Keratinocyte (primary cell): ENCODE measurements around the gene FNDC10. TPM values are rescaled to one million over a fixed set of nuclear protein-coding genes. Genes with fewer than 3 reads are reported as not detected.

ENCODE experiments used
- DNase-seq: peaks from one replicate; pipeline ENCODE4 v3.0.0-alpha.2; 2011; ENCODE audit warnings: low read depth, missing footprints, low spot score
- FAIRE-seq: peaks from 2 replicates; lab custom pipeline; 2011; peaks lifted over from hg19 to GRCh38; lab: Jason Lieb, UNC
- H2AFZ ChIP-seq: 2 replicates; pipeline ENCODE4 v1.6.0; 2012; ENCODE audit warnings: low read length, control low read depth, inconsistent platforms; ENCODE audit not compliant: control insufficient read depth
- H3K27ac ChIP-seq: 2 replicates; pipeline ENCODE4 v1.5.1; 2011; ENCODE audit warnings: low read length; ENCODE audit not compliant: control insufficient read depth, insufficient read depth
- H3K27me3 ChIP-seq: 3 replicates; pipeline ENCODE4 v1.6.0; 2011; ENCODE audit warnings: low read length; ENCODE audit not compliant: control insufficient read depth, insufficient read depth; ENCODE audit errors: extremely low read depth
- H3K36me3 ChIP-seq, 2 experiments: 2 replicates in 1 of 2; 3 replicates in 1 of 2; pipeline ENCODE4 v1.5.1; 2011; ENCODE audit warnings: low read length in 2 of 2, mild to moderate bottlenecking in 1 of 2; ENCODE audit not compliant: control insufficient read depth in 2 of 2, insufficient read depth in 2 of 2; ENCODE audit errors: extremely low read depth in 1 of 2
- H3K4me1 ChIP-seq: 3 replicates; pipeline ENCODE4 v1.5.1; 2011; ENCODE audit warnings: low read length; ENCODE audit not compliant: control insufficient read depth, insufficient read depth; ENCODE audit errors: extremely low read depth
- H3K4me2 ChIP-seq: 3 replicates; pipeline ENCODE4 v1.6.0; 2011; ENCODE audit warnings: low read depth, low read length; ENCODE audit not compliant: control insufficient read depth, insufficient read depth; ENCODE audit errors: extremely low read depth
- H3K4me3 ChIP-seq, 3 experiments: fragments of 200-600 bp in 1 of 3; sonication (generic) in 1 of 3; 2 replicates in 2 of 3; 3 replicates in 1 of 3; pipeline ENCODE4 v1.5.1; 2011 to 2016; ENCODE audit warnings: low read length in 3 of 3, mild to moderate bottlenecking in 3 of 3, control low read depth in 2 of 3, inconsistent platforms in 1 of 3, low read depth in 1 of 3, mixed read lengths in 1 of 3, mixed run types in 1 of 3, moderate library complexity in 1 of 3; ENCODE audit not compliant: control insufficient read depth in 2 of 3, insufficient read depth in 2 of 3; ENCODE audit errors: extremely low read depth in 1 of 3
- H3K79me2 ChIP-seq: 2 replicates; pipeline ENCODE4 v1.6.0; 2012; ENCODE audit warnings: low read length; ENCODE audit not compliant: control insufficient read depth, insufficient read depth
- H3K9ac ChIP-seq: 3 replicates; pipeline ENCODE4 v1.6.0; 2011; ENCODE audit warnings: low read length; ENCODE audit not compliant: control insufficient read depth, insufficient read depth; ENCODE audit errors: extremely low read depth
- H3K9me1 ChIP-seq: 3 replicates; pipeline ENCODE4 v1.6.0; 2011; ENCODE audit warnings: low read length; ENCODE audit not compliant: control insufficient read depth, insufficient read depth; ENCODE audit errors: extremely low read depth
- H3K9me3 ChIP-seq: 2 replicates; pipeline ENCODE4 v1.5.1; 2012; ENCODE audit warnings: low read depth, low read length; ENCODE audit not compliant: control insufficient read depth
- H4K20me1 ChIP-seq: 3 replicates; pipeline ENCODE4 v1.6.0; 2011; ENCODE audit warnings: low read length; ENCODE audit not compliant: control insufficient read depth, insufficient read depth; ENCODE audit errors: extremely low read depth
- EZH2 ChIP-seq: IDR thresholded peaks from one replicate; pipeline ENCODE4 v1.6.1; 2012; ENCODE audit warnings: inconsistent platforms, mild to moderate bottlenecking, low read length, moderate library complexity
- dilution Hi-C: fragments of 300-500 bp; cut with MboI; formaldehyde crosslinking; loops from one replicate; pipeline ENCODE4 v1.7.0; 2020; ENCODE audit warnings: low sequenced_read_pairs; ENCODE audit not compliant: extremely low pct_ligation_motif_present
- polyA plus RNA-seq, 5 experiments: library from polyadenylated mRNA; depleted of rRNA in 3 of 5; stranded (reverse) in 3 of 5; stranded (forward) in 1 of 5; unstranded in 1 of 5; fragments of >200 nt; gene quantifications; 1 replicate in 1 of 5; 2 replicates in 3 of 5; 3 replicates in 1 of 5; pipeline versions ENCODE4 v1.2.1 to v1.2.3, GENCODE V29; 2011 to 2012; ENCODE audit warnings: missing spikeins in 2 of 5, low read depth in 1 of 5, low replicate concordance in 1 of 5
- TF ChIP-seq, protein P1 (sequence below), 3 experiments: IDR thresholded peaks in 1 of 3; conservative IDR thresholded peaks in 1 of 3; optimal IDR thresholded peaks in 1 of 3; 2 replicates in 2 of 3; 3 replicates in 1 of 3; pipeline versions ENCODE3 to v1.5.1; 2011; ENCODE audit warnings: low read length in 3 of 3, mild to moderate bottlenecking in 3 of 3, moderate library complexity in 2 of 3, control low read depth in 1 of 3, inconsistent platforms in 1 of 3; ENCODE audit not compliant: insufficient read depth in 2 of 3; ENCODE audit errors: extremely low read depth in 1 of 3

Gene FNDC10
- polyA plus RNA-seq, 1 donor (not counting 4 experiments of a cell fraction or from before 2014, with no cell fraction given), result 1.2 TPM

DNA sequence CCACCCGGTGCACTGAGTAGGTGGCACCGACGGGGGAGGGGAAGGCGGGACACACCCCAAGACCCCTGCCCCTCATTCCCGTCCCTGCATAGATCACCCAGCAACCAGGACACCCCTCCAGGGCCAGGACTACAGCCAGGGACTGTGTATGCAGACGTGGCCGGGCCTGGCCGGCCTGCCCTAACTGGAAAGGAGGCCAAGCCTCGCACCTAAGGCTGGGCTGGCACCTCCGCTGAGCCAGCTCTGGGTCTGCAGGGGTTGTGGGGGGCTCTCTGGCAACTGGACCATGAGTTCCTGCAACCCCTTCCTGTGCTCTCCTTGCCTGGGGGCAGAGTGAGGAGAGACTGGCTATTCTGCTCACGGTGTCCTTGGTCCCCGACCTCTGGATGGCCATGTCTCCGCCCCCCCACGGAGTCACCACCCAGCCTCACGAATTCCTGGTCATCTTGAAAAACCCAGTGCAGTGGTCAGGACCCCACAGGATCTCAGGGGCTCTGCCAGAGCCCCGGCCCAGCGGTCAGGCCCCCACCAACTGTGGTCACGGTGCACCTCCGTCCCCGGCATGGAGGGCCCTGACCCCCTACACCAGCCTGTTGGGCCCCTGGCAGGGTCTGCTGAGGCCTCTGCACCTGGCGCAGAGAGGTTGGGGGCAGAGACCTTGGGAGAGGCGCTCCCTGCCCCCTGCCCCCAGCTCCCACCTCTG lies 1.1 kb upstream of the FNDC10 start:
- Histone ChIP-seq H3K4me1 (peaks cover 2% of the 10 kb centered on the region), H2AFZ (no peak overlapping the region), H3K9me1 (no peaks in the 10 kb centered on the region), H4K20me1 (no peaks in the 10 kb centered on the region), H3K9ac (no peak overlapping the region), H3K27ac (no peak overlapping the region), H3K36me3 (no peaks in the 10 kb centered on the region), H3K79me2 (no peaks in the 10 kb centered on the region), H3K4me3 (peak overlapping the region in 1 of 3 experiments; percentile 39), H3K4me2 (peak overlapping the region; percentile 78), H3K9me3 (no peaks in the 10 kb centered on the region), H3K27me3 (peaks cover 21% of the 10 kb centered on the region)
- DNase-seq (no peak), FAIRE-seq (no peak)
- dilution Hi-C loops, result no loop called here
- TF ChIP-seq, protein P1, sequence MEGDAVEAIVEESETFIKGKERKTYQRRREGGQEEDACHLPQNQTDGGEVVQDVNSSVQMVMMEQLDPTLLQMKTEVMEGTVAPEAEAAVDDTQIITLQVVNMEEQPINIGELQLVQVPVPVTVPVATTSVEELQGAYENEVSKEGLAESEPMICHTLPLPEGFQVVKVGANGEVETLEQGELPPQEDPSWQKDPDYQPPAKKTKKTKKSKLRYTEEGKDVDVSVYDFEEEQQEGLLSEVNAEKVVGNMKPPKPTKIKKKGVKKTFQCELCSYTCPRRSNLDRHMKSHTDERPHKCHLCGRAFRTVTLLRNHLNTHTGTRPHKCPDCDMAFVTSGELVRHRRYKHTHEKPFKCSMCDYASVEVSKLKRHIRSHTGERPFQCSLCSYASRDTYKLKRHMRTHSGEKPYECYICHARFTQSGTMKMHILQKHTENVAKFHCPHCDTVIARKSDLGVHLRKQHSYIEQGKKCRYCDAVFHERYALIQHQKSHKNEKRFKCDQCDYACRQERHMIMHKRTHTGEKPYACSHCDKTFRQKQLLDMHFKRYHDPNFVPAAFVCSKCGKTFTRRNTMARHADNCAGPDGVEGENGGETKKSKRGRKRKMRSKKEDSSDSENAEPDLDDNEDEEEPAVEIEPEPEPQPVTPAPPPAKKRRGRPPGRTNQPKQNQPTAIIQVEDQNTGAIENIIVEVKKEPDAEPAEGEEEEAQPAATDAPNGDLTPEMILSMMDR (optimal IDR thresholded peaks at IDR 0.05 in 1 of 3, IDR thresholded peaks at IDR 0.05 in 1 of 3, conservative IDR thresholded peaks at IDR 0.05 in 1 of 3; ENCODE audit: extremely low read depth in 1 of 3, insufficient read depth in 2 of 3, low read length in 3 of 3), result no peak
- no peak for TF ChIP-seq EZH2

DNA sequence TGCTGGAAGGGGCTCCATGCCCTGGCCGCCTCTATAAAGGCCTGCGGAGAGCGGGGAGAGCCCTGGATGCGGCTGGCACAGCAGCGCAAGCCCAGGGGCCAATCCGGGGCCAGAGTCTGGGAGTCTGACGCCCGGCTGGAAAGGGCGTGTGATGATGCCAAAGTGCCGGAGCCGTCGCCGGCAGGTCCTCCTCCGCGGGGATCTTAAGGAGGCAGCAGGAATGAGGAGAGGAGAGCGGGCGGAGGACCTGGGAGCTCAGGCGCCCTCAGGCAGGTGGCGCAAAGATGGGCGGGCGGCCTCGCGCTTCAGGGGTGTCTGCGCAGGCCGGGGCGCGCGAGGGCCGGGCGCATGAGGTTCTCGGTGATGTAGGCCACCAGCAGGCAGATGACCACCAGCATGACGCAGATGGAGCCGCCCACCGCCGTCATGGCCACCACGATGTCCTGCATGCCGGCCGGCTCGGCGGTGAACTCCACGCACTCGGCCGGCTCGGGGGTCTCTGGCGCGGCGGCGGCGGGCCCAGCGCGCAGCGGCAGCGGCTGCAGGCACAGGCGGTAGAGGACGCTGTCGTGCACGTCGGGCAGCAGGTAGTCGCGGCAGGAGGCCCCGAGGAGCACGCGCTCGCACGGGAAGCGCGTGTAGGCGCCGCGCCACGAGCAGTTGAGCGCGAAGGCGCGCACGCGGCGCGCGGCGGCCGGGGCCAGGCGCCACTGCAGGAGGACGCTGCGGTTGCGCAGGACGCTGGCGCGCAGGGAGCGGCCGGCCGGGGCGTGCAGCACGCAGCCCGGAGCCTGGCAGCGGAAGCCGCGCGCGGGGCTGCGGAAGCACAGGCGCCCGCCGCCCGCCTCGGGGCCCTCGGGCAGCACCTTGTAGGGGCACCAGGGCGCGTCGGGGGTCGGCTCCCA lies 653 bp downstream of the FNDC10 start:
- peak overlapping the region; percentile 45 for H3K4me2 ChIP-seq
- H3K27me3 ChIP-seq, result peaks cover 21% of the 10 kb centered on the region
- no peaks in the 10 kb centered on the region for H3K36me3 ChIP-seq
- no peak overlapping the region for H3K27ac ChIP-seq
- DNase-seq (no peak), FAIRE-seq (no peak)
- no peaks in the 10 kb centered on the region for H3K79me2 ChIP-seq
- no peaks in the 10 kb centered on the region for H3K9me1 ChIP-seq
- H4K20me1 ChIP-seq, result no peaks in the 10 kb centered on the region
- peak overlapping the region; percentile 9 for H2AFZ ChIP-seq
- H3K4me1 ChIP-seq, result peaks cover 7% of the 10 kb centered on the region
- no peak overlapping the region for H3K9ac ChIP-seq
- TF ChIP-seq EZH2, result no peak
- TF ChIP-seq, protein P1 (optimal IDR thresholded peaks at IDR 0.05 in 1 of 3, IDR thresholded peaks at IDR 0.05 in 1 of 3, conservative IDR thresholded peaks at IDR 0.05 in 1 of 3; ENCODE audit: extremely low read depth in 1 of 3, insufficient read depth in 2 of 3, low read length in 3 of 3), result peak in 1 of 3 experiments; percentile 45
- H3K4me3 ChIP-seq, result peak overlapping the region in 2 of 3 experiments; percentile 22 to 27
- H3K9me3 ChIP-seq, result no peaks in the 10 kb centered on the region
- dilution Hi-C loops, result no loop called here
